Right lobe of liver (tissue), 6 donors: Measurements from ENCODE around the gene PCED1A. TPM values are rescaled to one million over a fixed set of nuclear protein-coding genes. Genes with fewer than 3 reads are reported as not detected.

Source experiments
- ATAC-seq, 4 donors: fragments of 200-7000 bp; cut with Tn5 transposase; one replicate each; pipeline ENCODE4 v1.9.1; 2020; ENCODE audit warnings: mild to moderate bottlenecking in 4 of 4, moderate library complexity in 4 of 4
- DNase-seq, 3 donors: peaks; one replicate each; pipeline ENCODE4 v3.0.0-alpha.2; 2020
- H3K27ac ChIP-seq, 3 donors: fragments of 200-600 bp; one replicate each; pipeline ENCODE4 v1.8.0; 2022
- H3K27me3 ChIP-seq, 2 donors: fragments of 200-600 bp; one replicate each; pipeline ENCODE4 v1.8.0; 2022
- H3K36me3 ChIP-seq, 4 donors: fragments of 200-600 bp; sonication (generic) in 1 of 4; one replicate each; pipeline versions ENCODE4 v1.5.1 to v1.8.0; 2017 to 2022; ENCODE audit warnings: control low read depth in 1 of 4
- H3K4me1 ChIP-seq, 4 donors: fragments of 200-600 bp; sonication (generic) in 1 of 4; one replicate each; pipeline versions ENCODE4 v1.5.1 to v1.8.0; 2017 to 2022; ENCODE audit warnings: control low read depth in 1 of 4
- H3K4me3 ChIP-seq, 3 donors: fragments of 200-600 bp; one replicate each; pipeline ENCODE4 v1.8.0; 2022
- H3K9me3 ChIP-seq, 4 donors: fragments of 200-600 bp; sonication (generic) in 1 of 4; one replicate each; pipeline versions ENCODE4 v1.5.1 to v1.8.0; 2017 to 2022; ENCODE audit warnings: control low read depth in 1 of 4
- POLR2A ChIP-seq: fragments of 450-650 bp; IDR thresholded peaks from one replicate; pipeline ENCODE4 v1.6.1; 2017; ENCODE audit warnings: antibody characterized with exemption, mild to moderate bottlenecking
- WGBS: methylation state at CpG from one replicate; pipeline ENCODE4 v1.1.6; 2018; ENCODE audit warnings: low coverage, low lambda C conversion rate; ENCODE audit not compliant: insufficient coverage; ENCODE audit errors: missing lambda C conversion rate; 5-methylcytosine and 5-hydroxymethylcytosine counted together
- intact Hi-C, 2 donors: fragments of 100-400 bp; cut with DNase I; formaldehyde crosslinking; loops; one replicate each; pipeline versions ENCODE4 v1.11.2 to v1.14.1; 2022
- total RNA-seq, 6 experiments: library from RNA; depleted of rRNA in 2 of 6; stranded (reverse); fragments of >200 nt in 2 of 6; fragmentation: NEBNext Ultra II Directional in 3 of 6; extraction: Animal tissue kit (Norgen Biotek cat#: 25700) in 3 of 6; gene quantifications; one replicate each; pipeline versions ENCODE4 v1.1.0 to v1.2.4, GENCODE V29; 2016 to 2023
- TF ChIP-seq, protein P1 (sequence below), 4 donors: fragments of 200-600 bp in 3 of 4; fragments of 450-650 bp in 1 of 4; IDR thresholded peaks; one replicate each; pipeline versions ENCODE4 v1.5.1 to v1.8.0; 2016 to 2022; ENCODE audit warnings: antibody characterized with exemption in 4 of 4, mild to moderate bottlenecking in 2 of 4
- donor health status: DM: no; HTN: yes; CAD: no.
- donor health status: DM: no; HTN: no; CAD: no.
- donor health status: DM: no; HTN: no; CAD: no.
- donor health status: DM: no; HTN: yes; CAD: no.
- donor health status: DM: no; HTN: yes; CAD: no.

The PCED1A gene
- total RNA-seq, 6 experiments from 2014 or later, result 9.6 to 22.2 (median 18.6) TPM

DNA sequence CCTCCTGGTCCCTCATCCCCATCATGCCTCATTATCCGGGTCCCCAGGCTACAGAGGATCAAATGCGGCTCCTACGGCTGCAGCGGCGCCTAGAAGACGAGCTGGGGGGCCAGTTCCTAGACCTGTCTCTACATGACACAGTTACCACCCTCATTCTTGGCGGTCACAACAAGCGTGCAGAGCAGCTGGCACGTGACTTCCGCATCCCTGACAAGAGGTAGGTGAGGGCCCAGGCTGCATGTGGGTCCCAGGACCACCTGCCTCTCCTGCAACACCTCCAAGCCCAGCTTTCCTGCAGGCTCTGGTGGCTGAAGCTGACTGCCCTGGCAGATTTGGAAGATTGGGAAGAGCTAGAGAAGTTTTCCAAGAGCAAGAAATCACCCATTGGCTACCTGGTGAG is 24.6 kb upstream of the PCED1A start:
- WGBS, result no CpG with 5 or more reads among the region's 10 CpGs
- Histone ChIP-seq H3K27ac (no peak overlapping the region), H3K36me3 (peaks cover 0 to 28% (median 5%) of the 10 kb centered on the region in 4 donors), H3K4me3 (no peak overlapping the region), H3K9me3 (no peaks in the 10 kb centered on the region), H3K27me3 (no peaks in the 10 kb centered on the region), H3K4me1 (no peaks in the 10 kb centered on the region)
- no peak for ATAC-seq
- intact Hi-C loops, result loop anchor here in 1 of 2 donors (10.0 kb wide), 1 partner anchor 110 kb away; no protein-coding TSS in a partner anchor
- no peak for TF ChIP-seq POLR2A
- TF ChIP-seq, protein P1, sequence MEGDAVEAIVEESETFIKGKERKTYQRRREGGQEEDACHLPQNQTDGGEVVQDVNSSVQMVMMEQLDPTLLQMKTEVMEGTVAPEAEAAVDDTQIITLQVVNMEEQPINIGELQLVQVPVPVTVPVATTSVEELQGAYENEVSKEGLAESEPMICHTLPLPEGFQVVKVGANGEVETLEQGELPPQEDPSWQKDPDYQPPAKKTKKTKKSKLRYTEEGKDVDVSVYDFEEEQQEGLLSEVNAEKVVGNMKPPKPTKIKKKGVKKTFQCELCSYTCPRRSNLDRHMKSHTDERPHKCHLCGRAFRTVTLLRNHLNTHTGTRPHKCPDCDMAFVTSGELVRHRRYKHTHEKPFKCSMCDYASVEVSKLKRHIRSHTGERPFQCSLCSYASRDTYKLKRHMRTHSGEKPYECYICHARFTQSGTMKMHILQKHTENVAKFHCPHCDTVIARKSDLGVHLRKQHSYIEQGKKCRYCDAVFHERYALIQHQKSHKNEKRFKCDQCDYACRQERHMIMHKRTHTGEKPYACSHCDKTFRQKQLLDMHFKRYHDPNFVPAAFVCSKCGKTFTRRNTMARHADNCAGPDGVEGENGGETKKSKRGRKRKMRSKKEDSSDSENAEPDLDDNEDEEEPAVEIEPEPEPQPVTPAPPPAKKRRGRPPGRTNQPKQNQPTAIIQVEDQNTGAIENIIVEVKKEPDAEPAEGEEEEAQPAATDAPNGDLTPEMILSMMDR (IDR thresholded peaks at IDR 0.05), result no peak
- no peak for DNase-seq

DNA sequence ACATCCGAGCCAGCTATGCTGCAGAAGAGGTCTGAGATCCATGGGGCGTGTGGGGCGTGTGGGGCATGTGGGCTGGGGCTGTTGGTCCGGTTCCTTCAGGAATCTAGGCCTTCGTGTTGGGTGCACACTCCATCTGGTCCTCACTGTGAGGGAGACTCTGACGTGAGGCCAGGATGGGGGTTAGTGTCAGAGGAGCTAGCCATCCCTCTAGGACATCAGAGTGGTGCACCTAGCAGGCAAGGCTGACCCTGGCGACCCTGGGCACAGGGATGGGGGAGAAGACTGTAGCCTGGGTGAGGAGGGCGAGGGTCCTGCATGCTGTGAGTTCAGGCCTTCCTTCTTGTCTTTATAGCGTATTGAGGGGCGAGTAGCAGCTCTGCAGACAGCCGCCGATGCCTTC is 24.2 kb upstream of the PCED1A start:
- TF ChIP-seq, protein P1 (IDR thresholded peaks at IDR 0.05), result no peak
- TF ChIP-seq POLR2A, result no peak
- Histone ChIP-seq H3K9me3 (no peaks in the 10 kb centered on the region), H3K4me1 (no peaks in the 10 kb centered on the region), H3K27me3 (no peaks in the 10 kb centered on the region), H3K36me3 (peaks cover 0 to 28% (median 5%) of the 10 kb centered on the region in 4 donors), H3K27ac (no peak overlapping the region), H3K4me3 (no peak overlapping the region)
- ATAC-seq (no peak), DNase-seq (no peak)
- WGBS, result no CpG with 5 or more reads among the region's 12 CpGs
- intact Hi-C loops, result loop anchor here in 1 of 2 donors (10.0 kb wide), 1 partner anchor 110 kb away; no protein-coding TSS in a partner anchor

DNA sequence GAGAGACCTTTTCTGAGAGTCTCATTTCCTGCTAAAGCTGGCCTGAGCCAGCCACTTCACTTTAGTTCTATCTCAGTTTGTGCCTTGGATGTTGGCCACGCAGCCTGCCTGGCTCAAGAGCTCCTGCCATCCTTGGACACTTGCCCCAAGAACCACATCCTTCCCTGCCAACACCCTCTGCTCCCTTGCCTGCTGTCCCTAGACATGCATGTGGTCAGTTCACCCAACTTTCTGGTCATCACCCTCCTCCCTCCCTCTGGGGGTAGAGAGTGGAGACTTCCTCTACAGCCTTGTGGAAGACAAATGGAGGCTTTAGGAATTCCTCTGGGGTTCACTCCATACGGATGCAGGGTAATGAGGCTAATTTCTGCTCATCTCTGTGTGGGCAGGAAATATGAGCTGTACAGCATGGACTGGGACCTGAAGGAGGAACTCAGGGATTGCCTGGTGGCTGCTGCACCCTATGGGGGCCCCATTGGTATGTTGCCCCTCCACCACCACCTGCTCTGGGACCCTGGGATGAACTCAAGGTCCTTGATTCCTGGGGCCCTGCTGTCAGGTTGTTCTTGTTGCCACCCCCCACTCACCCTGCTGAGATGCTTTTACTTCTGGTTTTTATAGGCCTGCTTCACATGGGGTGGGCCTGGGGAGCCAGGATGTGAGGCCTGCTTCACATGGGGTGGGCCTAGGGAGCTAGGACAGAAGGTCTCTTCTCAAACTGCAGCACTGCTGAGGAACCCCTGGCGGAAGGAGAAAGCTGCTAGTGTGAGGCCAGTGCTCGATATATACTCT is 19.1 kb upstream of the PCED1A start:
- no peak for ATAC-seq

DNA sequence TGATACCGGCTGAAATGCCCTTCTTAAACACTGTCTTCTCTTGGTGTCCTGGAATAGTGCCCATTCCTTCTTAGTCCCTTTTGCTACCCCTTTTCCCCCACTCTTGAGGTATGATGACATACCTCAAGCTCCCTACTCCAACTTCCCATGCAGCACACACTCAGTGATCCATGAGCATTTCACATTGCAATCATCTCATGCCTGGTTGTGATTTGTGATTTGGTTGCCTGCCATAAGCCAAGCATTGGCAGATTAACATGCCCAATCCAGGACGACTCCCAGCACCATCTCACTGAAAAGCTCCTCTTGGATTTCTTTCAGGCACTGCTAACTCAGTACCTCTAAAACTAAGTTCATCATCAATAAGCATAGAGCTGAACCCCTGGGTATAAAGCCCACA is 18.1 kb upstream of the PCED1A start:
- Histone ChIP-seq H3K4me1 (no peaks in the 10 kb centered on the region), H3K27ac (no peak overlapping the region), H3K4me3 (no peak overlapping the region), H3K27me3 (no peaks in the 10 kb centered on the region), H3K36me3 (peaks cover 0 to 14% (median 3%) of the 10 kb centered on the region in 4 donors), H3K9me3 (no peaks in the 10 kb centered on the region)
- TF ChIP-seq, protein P1 (IDR thresholded peaks at IDR 0.05), result no peak
- no peak for TF ChIP-seq POLR2A
- WGBS, result 90% methylated on average over 1 of the region's 2 CpGs
- ATAC-seq (no peak), DNase-seq (no peak)
- intact Hi-C loops, result no loop called here

More for the DNA sequence above, 19.1 kb upstream of the PCED1A start:
- no peaks in the 10 kb centered on the region for H3K9me3 ChIP-seq
- WGBS, result 82% methylated on average over 3 of the region's 4 CpGs
- H3K36me3 ChIP-seq, result peaks cover 0 to 21% (median 3%) of the 10 kb centered on the region in 4 donors
- H3K27ac ChIP-seq, result no peak overlapping the region
- TF ChIP-seq, protein P1 (IDR thresholded peaks at IDR 0.05), result no peak
- TF ChIP-seq POLR2A, result no peak
- H3K4me1 ChIP-seq, result no peaks in the 10 kb centered on the region
- no peak overlapping the region for H3K4me3 ChIP-seq
- intact Hi-C loops, result loop anchor here in 1 of 2 donors (10.0 kb wide), 1 partner anchor 105 kb away; no protein-coding TSS in a partner anchor
- no peaks in the 10 kb centered on the region for H3K27me3 ChIP-seq
- no peak for DNase-seq
